Ramos (cell line): ENCODE measurements around the gene RSU1.
"Not testable (repeated sequence)": the region's sequence is repeated elsewhere in the genome, so short reads cannot be mapped to it uniquely, and the experiment has no call there.

Experiments
- in situ Hi-C: fragments of 300-500 bp; cut with MboI; formaldehyde crosslinking; loops from one replicate; pipeline ENCODE4 v1.14.3; 2022; ENCODE audit warnings: low sequenced_read_pairs; ENCODE audit not compliant: unreplicated experiment

Gene RSU1

GRCh38 chr10:16789261-16789660 is 28.0 kb downstream of the RSU1 start:
- in situ Hi-C loops: loop anchor here (25.0 kb wide), 1 partner anchor 902 kb away; no protein-coding TSS in a partner anchor

DNA sequence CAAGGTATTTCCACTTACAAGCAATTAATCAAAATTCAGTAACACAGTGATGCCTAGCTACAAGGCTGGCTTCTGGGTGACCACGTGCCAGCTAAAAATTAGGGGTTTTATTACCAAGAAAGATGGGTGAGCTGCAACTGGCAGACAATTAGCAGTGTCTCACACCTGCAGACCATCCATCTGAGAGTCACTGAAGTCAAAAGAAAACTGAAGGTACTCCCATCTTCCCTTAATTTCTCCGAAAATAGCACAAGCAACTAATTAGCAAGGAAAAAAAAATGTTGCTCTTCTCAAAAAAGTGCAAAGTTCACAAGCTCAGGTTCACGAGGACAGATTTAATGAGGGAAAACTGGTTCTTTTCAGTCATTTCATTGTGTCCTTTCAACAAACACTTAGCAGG is 28.4 kb downstream of the RSU1 start:
- in situ Hi-C loops: loop anchor here (25.0 kb wide), 1 partner anchor 901 kb away; no protein-coding TSS in a partner anchor

GRCh38 chr10:16788125-16788524 is 29.1 kb downstream of the RSU1 start:
- in situ Hi-C loops: loop anchor here (25.0 kb wide), 1 partner anchor 901 kb away; no protein-coding TSS in a partner anchor

DNA sequence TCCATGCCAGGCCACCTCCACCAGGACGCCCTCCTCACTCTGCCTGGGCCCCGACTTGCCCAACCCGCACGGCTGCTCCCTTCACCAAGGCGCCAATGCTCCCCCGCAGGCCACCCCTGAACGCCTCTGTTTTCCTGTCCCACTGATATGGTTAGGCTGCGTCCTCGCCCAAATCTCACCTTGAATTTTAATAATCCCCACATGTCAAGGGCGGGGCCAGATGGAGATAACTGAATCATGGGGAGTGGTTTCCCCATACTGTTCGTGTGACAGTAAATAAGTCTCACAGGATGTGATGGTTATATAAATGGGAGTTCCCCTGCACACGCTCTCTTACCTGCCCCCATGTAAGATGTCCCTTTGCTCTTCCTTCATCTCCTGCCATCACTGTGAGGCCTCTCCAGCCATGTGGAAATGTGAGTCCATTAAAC is 29.8 kb downstream of the RSU1 start:
- in situ Hi-C loops: loop anchor here (25.0 kb wide), 1 partner anchor 900 kb away; no protein-coding TSS in a partner anchor

- in situ Hi-C loops: loop anchor here (25.0 kb wide), 1 partner anchor 893 kb away; no protein-coding TSS in a partner anchor
These were observed 36.8 kb downstream of the RSU1 start for GRCh38 chr10:16780338-16780880.

- in situ Hi-C loops: loop anchor here (25.0 kb wide), 1 partner anchor 892 kb away; no protein-coding TSS in a partner anchor
These were observed 37.8 kb downstream of the RSU1 start for GRCh38 chr10:16779384-16779915.

GRCh38 chr10:16777473-16778370 is 39.5 kb downstream of the RSU1 start:
- in situ Hi-C loops: loop anchor here (25.0 kb wide), 1 partner anchor 890 kb away; no protein-coding TSS in a partner anchor

GRCh38 chr10:16776896-16777295 is 40.3 kb downstream of the RSU1 start:
- in situ Hi-C loops: loop anchor here (25.0 kb wide), 1 partner anchor 890 kb away; no protein-coding TSS in a partner anchor

GRCh38 chr10:16773334-16773733 is 43.9 kb downstream of the RSU1 start:
- in situ Hi-C loops: no loop called here

DNA sequence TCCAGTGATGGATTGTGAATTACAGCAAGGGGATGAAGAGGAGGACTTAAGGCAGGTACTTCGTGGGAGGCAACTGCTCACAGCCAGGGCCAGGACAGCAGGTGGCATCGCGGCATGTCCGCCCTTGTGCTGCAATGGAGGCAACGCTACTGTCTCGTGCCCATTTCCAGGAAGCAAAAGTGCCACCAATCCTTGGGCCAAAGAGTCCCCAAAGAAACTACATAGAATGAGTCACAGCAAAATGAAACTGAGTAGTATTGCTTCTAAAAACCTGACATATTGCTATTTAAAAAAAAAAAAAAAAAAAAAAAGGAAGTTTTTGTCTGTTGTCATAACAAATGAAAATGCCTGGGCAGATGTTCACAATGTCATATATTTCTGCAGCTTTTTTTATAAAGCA is 46.6 kb downstream of the RSU1 start:
- in situ Hi-C loops: no loop called here

GRCh38 chr10:16770141-16770540 is 47.1 kb downstream of the RSU1 start:
- in situ Hi-C loops: no loop called here

- in situ Hi-C loops: no loop called here
These were observed 47.9 kb downstream of the RSU1 start for GRCh38 chr10:16769331-16769730.

DNA sequence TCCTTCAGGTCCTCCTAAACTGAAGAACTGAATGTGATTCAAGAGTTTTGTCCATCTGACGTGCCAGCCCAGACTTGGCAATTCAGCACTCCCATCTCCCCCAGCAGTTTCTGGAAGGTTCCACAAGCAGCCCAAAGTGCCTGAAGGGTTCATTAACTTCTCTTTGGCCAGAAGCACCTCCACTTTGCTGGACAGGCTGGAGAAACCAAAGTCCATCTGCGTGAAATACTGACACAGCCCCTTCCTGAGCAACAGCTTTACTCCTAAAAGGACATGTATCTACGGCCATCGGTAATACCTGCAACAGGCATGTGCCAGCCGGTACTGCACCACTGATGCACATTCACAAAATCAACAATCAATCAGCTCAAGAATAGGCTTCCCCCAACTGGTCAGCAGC is 48.5 kb downstream of the RSU1 start:
- in situ Hi-C loops: no loop called here

DNA sequence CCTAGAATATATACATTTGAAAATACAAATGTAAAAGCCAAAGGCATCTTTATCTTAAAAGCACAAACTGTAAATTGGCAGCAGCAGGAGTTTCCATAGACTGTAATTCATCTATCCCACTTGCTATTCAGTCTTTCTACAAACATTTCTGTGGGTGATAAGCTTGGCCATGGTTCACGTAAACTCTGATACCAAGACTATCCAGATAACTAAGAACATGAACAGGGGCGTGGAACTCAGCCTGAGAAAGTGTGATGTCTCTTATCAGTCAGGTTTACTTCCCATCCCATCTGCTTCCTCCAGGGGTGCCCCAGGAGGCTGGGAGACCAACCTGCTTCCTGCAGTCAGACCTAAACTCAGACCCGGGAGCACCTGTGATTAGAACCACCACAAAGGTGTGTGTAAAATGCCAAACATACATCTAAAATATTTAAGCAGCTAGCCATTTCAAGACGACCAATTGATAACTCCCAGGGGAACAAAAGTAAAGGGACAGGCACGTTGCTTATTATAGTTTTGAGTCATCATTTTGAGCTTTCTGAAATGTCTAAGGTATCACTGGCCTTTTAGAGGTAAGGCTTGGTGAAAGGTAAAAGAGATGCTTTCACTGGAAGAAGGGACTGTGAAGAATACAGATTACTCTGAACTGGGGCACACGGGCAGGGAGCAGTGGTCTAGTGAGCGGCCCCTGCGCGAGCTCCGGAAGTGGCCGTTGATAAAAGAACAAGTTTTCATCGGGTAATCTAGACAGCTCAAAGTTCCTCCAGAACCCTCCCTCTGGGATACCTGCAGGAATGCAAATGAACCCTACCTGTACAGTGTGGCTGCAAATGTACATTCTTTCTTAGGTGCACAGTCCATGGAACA is 51.5 kb downstream of the RSU1 start:
- in situ Hi-C loops: no loop called here

- in situ Hi-C loops: no loop called here
These were observed 55.9 kb downstream of the RSU1 start for GRCh38 chr10:16761300-16761699.

GRCh38 chr10:16756561-16757221 is 60.5 kb downstream of the RSU1 start:
- in situ Hi-C loops: no loop called here

GRCh38 chr10:16754765-16755164 is 62.5 kb downstream of the RSU1 start:
- in situ Hi-C loops: no loop called here

DNA sequence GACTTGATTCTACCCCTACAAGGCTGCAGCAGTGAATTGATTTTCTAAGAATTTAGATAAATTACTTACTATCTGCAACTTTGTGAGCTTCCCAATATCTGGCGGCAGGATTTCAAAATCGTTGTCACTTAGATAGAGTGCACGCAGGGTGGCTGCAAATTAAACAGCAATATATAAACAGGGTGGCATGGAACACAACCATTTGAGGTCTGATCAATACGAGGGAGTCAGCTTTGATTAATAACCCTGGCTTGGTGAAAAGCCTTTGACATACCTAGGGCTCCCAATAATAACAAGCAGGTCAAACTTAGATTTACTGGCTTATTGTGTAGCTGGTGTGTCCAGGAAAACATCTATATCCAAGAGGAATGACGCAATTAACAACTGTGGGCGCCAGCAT is 64.4 kb downstream of the RSU1 start:
- in situ Hi-C loops: not testable (repeated sequence)

- in situ Hi-C loops: no loop called here
These were observed 65.1 kb downstream of the RSU1 start for GRCh38 chr10:16752099-16752498.
